Keratinocyte (primary cell): Measurements from ENCODE around the gene TRMT2B.
"Not testable (repeated sequence)": the region's sequence is repeated elsewhere in the genome, so short reads cannot be mapped to it uniquely, and the experiment has no call there.

Source experiments
- EZH2 ChIP-seq: IDR thresholded peaks from one replicate; pipeline ENCODE4 v1.6.1; 2012; ENCODE audit warnings: inconsistent platforms, mild to moderate bottlenecking, low read length, moderate library complexity
- TF ChIP-seq, protein P1 (sequence below), 3 experiments: IDR thresholded peaks in 1 of 3; conservative IDR thresholded peaks in 1 of 3; optimal IDR thresholded peaks in 1 of 3; 2 replicates in 2 of 3; 3 replicates in 1 of 3; pipeline versions ENCODE3 to v1.5.1; 2011; ENCODE audit warnings: low read length in 3 of 3, mild to moderate bottlenecking in 3 of 3, moderate library complexity in 2 of 3, control low read depth in 1 of 3, inconsistent platforms in 1 of 3; ENCODE audit not compliant: insufficient read depth in 2 of 3; ENCODE audit errors: extremely low read depth in 1 of 3

DNA sequence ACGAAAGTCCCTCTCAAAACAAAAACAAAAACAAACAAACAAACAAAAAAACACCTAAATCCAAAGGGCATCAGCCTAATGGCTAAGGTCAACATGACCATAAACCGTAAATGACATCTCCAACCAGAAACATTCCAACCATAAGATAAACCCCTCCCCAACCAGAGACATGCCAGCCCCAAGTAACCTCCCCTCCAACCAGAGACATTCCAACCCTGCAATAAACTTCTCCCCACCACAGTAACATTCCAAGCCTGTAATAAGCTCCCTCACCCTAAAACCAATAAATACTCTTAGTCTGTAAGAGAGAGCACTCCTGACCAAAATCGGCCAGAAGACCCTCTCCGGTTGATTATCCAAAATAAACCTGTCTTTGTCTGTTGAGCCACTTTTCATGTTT is 4.6 kb upstream of the TRMT2B start:
- TF ChIP-seq, protein P1, sequence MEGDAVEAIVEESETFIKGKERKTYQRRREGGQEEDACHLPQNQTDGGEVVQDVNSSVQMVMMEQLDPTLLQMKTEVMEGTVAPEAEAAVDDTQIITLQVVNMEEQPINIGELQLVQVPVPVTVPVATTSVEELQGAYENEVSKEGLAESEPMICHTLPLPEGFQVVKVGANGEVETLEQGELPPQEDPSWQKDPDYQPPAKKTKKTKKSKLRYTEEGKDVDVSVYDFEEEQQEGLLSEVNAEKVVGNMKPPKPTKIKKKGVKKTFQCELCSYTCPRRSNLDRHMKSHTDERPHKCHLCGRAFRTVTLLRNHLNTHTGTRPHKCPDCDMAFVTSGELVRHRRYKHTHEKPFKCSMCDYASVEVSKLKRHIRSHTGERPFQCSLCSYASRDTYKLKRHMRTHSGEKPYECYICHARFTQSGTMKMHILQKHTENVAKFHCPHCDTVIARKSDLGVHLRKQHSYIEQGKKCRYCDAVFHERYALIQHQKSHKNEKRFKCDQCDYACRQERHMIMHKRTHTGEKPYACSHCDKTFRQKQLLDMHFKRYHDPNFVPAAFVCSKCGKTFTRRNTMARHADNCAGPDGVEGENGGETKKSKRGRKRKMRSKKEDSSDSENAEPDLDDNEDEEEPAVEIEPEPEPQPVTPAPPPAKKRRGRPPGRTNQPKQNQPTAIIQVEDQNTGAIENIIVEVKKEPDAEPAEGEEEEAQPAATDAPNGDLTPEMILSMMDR (optimal IDR thresholded peaks at IDR 0.05 in 1 of 3, IDR thresholded peaks at IDR 0.05 in 1 of 3, conservative IDR thresholded peaks at IDR 0.05 in 1 of 3; ENCODE audit: extremely low read depth in 1 of 3, insufficient read depth in 2 of 3, low read length in 3 of 3): not testable (repeated sequence)
- not testable (repeated sequence) for TF ChIP-seq EZH2
